GM21381 (cell line): ENCODE results near the gene CTIF.
"Not testable (repeated sequence)": the region's sequence is repeated elsewhere in the genome, so short reads cannot be mapped to it uniquely, and the experiment has no call there.

Experiments used
- ATAC-seq: cut with Tn5 transposase; IDR thresholded peaks from one replicate; pipeline ENCODE4 v1.9.1; 2021; ENCODE audit warnings: mild to moderate bottlenecking, moderate library complexity; ENCODE audit not compliant: unreplicated experiment

The CTIF gene

DNA sequence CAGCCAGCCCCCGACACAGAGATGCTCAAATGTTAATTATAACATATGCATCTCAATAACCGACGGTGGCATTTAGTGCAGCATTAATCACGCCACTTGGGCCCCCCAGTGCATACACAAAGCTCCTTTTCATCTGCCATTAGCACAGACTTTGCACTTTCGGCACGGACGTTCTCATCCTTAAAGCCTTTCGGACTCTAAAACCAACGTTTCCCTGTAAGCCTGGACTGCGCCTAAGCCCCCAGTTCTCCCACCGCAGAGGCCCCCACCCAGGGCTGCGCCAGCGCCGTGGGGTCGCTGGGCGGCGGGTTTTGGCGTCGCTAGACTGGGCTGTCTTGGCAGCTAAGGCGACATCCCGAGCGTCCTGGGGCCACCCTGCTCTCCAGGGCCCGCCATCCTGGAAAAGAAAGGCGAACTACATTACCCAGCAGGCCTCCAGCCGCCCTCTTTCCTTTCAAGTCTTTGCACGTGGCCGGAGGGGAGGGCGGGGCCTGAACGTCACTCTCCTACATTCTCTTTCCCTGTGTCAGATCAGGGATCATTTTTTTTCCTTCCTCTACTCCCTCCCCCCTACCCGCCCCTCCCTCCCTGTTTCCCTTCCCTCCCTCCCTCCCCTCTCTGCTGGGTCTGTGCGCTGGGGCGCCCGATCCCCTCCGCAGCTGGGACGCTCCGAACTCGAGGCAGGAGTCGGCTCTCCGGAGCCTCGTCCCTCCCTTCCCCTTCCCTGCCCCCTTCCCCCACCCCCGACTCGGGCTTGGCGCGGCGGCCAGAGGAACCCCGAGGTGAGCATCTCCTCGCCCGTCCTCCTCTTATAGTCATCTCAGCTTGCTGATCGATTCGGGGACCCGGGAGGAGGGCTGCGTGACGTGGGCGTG, at the start of gene CTIF:
TSS of gene CTIF (plus strand) at position 501 of the 875 bp plus-strand sequence. CDS start 80,535 bp downstream, outside the sequence.
- peak; percentile 70 for ATAC-seq

DNA sequence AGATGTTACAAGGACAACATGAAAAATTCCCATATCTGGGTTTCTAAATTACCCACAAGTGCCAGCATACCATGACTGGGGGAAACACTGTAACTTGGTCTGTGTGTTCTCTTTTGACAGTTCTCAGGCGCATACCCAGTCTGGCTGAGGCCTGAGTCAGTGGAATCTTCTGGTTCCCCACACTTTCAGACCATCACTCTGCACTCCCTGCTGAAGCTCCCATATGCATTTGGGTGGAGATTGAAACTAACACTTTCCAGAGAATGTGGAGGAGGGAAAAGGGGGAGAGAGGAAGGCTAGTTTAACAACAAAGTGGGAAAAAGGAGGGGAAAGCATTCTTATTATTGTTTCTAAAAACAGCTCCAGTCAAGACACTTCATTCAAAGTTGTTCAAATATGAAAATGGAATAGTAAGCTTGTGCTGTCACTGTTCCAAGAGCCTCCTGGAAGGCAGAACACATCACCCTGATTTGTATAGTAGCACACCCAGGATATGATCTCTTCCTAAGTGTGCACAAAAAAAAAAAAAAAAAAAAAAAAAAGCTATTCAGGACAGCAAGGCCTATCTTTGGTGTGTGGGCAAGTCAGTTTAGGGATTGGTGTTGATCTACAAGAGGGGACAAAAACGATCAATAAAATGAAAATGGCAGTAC, 48.1 kb upstream of the CTIF start:
- no peak for ATAC-seq

DNA sequence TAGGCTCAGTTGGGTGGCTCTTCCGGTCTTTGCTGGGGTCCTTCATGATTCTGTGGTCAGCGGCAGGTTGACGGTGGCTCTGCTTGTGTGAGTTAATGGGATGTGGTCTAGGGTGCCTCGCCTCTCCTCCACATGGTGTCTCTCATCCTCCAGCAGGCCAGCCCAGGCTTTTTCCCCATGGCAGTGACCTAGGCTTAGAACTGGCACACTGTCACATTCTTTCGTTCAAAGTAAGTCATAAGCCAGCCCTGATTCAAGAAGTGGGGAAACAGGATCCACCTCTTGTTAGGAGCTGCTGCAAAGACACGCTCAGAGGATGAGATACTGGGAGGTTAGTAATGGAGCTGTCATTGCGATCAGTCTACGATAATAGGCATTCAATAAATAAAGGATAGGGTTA, 46.0 kb upstream of the CTIF start:
- no peak for ATAC-seq

DNA sequence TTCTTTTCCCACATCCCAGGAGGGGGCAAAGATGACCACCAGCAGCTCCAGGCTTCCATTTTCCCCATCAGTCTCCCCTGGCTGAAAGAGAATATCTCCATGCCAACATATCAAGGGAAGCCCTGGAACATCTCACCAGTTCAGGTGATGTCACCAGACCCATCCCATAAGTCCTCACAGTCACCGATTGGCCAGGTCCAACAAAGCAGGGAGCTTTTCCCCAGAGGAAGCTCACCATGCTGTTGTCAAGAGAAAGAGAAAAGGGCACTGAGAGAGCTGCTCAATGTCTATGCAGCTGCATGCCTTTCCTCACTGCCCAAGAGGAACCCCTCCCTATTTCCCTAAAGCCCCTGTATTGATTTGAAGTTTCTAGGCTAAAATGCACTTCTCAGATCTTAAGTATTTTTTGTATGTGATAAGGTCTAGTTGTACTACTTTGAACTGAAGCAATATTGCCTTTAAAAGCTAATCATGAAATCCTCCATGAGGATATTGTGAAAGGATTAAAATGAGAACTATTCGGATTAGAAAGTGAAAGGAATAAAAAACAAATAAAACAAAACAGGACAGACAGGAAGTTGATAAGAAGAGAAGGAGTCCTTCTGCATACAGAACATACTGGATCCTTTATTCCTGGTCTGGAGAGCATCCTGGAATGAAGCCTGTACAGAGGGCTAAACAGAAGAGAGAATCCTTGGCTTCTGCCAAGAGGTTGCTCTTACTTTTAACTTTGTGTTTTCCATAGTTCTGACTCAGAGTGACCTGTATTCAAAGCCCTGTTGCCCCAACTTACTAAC, 45.2 kb upstream of the CTIF start:
- no peak for ATAC-seq

DNA sequence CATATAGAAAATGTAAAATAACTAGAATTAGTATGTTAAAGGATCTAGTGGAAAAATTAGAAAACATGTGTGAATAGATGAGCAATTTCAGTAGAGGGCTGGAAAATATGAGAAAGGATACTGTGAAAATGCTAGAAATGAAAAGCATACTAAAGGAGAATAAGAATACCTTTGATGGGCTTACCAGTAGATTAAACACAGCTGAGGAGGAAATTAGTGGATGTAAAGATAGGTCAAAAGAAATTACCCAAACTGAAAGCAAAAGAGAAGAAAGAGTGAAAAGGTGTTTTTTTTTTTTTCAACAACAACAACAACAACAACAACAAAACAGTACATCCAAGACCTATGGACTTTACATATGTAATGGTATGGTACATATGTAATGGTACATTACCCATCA, 41.0 kb upstream of the CTIF start:
- ATAC-seq = no peak

DNA sequence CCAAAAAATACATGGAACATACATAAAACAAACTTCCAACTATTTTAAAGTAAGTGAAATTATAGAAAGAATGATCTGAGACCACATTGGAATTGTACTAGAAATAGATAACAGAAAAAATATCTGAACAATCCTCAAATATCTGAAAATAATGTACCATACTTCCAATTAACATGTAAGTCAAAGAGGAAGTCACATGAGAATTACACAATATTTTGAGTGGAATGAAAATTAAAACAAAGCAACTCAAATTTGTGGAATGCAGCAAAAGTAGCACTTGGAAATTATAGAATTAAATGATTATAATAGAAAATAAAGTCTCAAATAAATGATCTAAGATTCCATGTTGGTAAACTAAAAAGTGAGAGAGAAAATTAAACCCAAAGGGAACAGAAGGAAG, 38.3 kb upstream of the CTIF start:
- no peak for ATAC-seq

DNA sequence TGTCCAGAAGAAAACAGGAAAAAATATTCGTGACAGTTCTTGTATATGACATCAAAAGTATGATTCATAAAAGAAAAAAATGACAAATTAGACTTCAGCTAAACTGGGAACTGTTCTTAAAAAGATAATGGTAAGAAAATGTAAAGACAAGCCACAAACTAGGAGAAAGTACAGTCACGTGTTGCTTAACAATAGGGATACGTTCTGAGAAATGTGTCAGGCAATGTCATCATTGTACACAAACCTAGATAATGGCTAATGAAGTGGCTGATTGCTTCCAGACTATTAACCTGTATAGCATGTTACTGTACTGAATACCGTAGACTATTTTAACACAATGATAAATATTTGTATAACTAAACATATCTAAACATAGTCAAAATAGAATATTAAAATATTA, 35.9 kb upstream of the CTIF start:
- ATAC-seq = no peak

DNA sequence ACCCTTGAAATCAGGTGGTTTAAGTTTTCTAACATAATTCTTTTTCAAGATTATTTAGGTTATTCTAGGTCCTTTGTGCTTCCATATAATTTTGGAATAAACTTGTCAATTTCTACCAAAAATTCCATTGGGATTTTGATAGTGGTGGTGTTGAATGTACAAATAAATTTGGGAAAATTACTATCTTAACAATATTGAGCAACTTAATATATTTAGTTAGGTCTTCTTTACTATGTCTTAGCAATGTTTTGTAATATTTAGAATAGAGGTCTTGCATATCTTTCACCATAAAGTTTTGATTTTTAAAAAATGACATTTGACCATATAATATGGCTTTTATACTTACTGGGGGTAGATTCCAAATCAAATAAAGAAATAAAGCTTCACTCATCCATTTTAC, 34.0 kb upstream of the CTIF start:
- no peak for ATAC-seq

DNA sequence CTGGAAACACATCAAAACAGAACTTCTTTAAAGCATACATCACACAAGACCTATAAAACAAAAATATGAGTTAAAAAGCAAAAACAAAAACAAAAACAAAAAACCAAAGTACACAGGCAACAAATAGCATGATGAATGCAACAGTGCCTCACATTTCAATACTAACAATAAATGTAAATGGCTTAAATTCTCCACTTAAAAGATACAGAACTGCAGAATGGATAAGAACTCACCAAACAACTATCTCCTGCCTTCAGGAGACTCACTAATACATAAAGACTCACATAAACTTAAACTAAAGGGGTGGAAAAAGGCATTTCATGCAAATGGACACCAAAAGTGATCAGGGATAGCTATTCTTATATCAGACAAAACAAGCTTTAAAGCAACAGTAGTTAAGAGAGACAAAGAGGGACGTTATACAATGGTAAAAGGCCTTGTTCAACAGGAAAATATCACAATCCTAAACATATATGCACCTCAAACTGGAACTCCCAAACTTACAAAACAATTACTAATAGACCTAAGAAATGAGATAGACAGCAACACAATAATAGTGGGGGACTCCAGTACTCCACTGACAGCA, 31.8 kb upstream of the CTIF start:
- not testable (repeated sequence) for ATAC-seq

DNA sequence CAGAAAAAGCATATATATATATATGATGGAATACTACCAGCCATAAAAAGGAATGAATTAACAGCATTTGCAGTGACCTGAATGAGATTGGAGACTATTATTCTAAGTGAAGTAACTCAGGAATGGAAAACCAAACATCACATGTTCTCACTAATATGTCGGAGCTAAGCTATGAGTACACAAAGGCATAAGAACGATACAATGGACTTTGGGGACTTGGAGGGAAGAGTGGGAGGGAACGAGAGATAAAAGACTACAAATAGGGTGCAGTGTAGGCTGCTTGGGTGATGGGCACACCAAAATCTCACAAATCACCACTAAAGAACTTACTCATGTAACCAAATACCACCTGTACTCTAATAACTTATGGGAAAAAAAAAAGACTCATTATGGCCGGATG, 26.3 kb upstream of the CTIF start:
- not testable (repeated sequence) for ATAC-seq

DNA sequence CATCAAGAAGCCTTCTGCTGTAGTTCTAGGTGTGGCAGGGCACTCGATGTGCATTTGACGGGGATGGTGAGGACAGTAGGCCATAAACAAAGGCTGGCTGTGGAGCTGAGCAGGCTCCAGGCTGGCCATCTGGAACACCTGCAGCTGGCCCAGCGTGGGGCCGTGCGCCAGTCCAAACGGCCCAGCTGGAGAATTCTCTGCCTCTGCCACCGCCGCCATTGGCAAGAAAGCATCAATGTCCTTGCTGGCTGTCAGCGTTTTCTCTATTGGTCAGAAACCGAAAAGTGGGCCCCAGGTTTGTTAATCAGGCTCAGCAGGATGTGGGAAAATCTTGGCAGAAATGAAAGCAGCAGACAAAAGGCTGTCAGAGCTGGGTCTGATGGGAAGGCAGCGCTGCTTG, 24.0 kb upstream of the CTIF start:
- no peak for ATAC-seq

DNA sequence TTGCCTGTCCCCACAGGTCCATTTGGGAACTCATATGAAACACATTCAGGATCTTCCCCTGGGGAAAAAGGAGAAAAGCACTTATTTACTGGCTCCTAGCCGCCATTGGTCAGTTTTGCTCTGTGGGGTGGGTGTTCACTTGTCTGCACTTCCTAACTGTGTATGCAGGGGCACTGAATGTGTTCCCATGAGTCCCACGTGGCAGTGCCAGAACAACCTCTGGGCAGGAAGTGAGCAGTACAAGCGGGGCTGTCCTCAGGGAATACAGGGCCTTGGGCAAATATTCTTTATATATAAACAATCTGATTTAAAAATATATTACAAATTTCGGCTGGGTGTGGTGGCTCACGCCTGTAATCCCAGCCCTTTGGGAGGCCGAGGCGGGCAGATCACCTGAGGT, 21.8 kb upstream of the CTIF start:
- no peak for ATAC-seq

DNA sequence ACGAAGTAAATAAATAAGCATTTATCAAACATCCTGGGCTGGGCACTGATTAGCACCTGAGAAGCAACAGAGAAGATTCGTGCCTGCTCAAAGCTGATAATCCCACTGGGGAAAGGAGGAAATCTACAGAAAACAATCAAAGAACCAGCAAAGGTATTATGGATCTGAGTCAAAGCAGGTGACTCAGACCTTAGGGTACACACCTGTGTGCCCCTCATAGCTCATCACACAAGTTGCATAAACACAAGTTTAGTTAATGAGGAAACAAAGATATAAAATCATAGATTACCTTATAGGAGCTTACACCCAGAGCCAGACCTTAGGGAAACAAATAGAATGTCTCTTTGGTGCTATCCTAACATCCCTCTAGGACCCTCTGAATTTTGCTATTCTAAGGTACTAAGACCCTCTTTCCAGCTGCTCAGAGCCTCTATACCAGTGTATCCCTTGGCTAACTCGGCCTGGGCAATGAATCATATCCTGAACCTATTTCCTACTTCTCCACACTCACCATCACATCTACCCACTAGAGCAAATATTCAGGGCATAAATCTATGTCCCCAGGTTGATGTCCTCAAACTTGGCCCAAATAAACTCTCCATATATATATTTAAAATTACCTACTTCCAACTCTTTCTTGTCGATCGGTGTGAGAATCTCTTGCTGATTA, 19.3 kb upstream of the CTIF start:
- no peak for ATAC-seq

DNA sequence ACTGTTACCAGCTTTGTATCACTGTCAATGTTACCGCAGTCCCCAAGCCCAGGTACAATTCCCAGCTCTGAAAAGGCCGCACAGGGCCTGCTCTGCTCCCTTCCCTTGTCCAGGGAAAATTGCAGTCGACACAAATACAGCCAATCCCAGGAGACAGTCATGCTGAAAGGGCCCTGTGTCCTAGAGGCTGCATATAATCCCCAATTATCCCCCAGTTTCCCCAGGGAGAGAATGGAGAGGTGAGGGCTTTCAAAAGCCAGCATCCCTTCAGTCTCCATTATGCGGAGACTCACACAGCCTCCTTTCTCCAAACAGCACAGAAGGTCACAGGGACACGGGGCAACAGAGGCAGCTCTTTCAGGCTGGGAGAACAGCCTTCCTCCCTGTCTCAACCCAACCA, 17.1 kb upstream of the CTIF start:
- no peak for ATAC-seq

DNA sequence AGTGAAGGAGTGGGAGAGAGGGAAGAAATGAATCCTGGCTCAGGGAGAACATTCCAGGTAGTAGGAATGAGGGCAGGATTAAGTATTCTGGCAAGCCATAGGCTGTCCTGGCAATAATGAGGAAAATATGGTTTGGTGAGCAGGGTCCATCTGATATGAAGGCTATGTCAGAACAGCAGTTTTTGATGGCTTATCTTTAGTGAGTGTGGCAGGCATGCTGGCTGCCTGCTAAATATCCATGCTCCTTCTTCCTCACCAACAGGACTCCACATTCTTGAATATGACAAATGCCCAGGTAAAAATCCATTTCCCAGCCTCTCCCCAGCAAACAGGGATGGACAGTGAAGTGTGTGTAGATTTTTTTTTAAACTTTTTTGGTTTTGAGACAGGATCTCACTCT, 13.2 kb upstream of the CTIF start:
- no peak for ATAC-seq

DNA sequence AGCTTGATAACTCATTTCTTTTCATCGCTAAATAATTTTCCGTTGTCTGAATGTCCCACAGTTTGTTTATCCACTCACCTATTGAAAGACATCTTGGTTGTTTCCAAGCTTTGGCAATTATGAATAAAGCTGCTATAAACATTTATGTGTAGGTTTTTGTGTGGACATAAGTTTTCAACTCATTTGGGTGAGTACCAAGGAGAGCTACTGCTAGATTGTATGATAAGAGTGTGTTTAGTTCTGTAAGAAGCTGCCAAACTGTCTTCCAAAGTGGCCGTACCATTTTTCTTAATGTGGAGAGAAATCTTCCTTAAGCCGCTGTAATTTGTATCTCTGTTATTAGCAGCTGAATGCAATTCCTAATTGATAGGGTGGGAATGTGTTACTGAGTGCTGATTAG, 11.4 kb upstream of the CTIF start:
- no peak for ATAC-seq

DNA sequence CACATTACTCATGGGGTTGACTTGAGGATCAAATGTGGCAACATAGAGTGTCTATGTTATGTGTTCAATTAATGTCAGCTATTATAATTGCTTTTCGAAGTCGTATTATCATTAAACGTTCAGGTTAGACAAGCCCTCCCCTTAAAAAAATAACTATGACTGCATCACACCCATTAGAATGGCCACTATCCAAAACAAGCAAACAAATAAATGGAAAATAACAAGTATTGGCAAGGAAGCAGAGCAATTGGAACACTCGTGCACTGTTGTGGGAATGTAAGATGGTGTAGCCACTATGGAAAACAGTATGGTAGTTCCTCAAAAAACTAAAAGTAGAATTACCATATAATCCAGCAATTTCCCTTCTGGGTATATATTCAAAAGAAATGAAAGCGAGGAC, 10.0 kb upstream of the CTIF start:
- no peak for ATAC-seq

DNA sequence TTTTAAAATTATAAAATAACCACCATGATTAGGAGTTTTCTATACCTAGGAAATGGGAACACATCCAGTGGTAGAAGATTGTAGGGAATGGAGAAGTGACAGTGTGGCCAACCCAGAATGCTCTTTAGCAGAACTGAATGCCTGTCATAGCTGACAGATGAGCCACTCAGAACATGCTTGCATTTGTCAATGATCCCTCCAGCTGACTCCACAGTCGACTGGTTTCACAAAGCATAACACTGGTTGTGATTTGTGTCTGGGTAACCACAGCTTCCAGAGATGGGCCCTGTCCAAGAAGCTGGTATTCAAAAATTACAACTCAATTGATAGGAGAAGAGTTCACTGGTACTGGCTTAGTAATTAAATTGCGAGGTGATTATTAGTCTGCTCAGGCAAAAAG, 9.0 kb upstream of the CTIF start:
- no peak for ATAC-seq

DNA sequence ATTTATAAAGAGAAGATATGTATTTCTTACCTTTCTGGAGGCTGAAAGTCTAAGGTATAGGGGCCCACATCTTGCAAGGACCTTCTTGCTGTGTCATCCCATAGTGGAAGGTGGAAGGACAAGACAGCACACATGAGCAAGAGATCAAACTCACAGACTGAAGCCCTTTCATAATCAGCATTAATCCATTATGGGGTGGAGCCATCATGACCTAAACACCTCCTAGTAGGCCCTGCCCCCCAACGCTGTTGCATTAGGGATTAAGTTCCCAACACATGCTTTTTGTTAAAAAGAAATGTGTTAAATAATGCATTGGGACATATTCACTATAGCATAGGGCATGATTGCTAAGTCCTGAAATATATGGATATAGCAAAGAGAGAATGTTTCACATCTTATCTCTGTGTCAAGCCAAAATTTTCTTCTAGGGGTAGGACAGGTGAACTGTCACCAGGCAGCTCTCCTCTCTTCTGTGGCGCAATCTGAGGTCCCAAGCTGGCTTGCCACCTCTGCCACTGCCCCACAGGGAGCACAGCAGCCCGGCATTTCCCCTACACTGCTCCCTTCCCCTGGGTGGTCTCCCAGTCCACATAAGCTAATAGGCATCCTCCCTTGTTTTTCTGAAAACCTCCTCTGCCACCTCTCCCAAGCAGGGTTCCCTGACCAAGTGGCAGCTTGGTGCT, 8.3 kb upstream of the CTIF start:
- ATAC-seq = no peak

DNA sequence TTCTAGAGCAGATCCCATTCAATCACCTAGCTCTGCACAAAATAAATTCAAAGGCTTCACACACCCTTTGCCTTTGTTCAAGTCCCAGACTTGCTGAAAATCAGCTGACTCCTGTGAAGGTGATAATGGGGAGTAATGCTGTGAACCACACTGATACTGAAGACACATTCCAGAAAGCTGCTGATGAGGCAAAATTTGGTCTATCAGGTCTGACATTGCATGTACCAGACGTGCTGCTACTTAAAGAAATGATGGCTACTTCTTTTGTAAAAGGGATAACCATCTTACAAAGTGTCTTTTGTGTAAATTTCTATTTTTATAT, 7.8 kb upstream of the CTIF start:
- ATAC-seq = no peak
